Duodenal mucosa (tissue), 2 donors: Measurements from ENCODE around the gene NUDT7.

Experiments used
- H3K27ac ChIP-seq: one replicate; pipeline ENCODE4 v1.7.0; 2013; ENCODE audit warnings: low read depth, low read length
- H3K27me3 ChIP-seq, 2 donors: one replicate each; pipeline ENCODE4 v1.7.0; 2013; ENCODE audit warnings: low read length in 2 of 2, control low read depth in 1 of 2; ENCODE audit not compliant: insufficient read depth in 2 of 2, control insufficient read depth in 1 of 2
- H3K36me3 ChIP-seq, 2 donors: one replicate each; pipeline ENCODE4 v1.7.0; 2013; ENCODE audit warnings: low read length in 2 of 2, control low read depth in 1 of 2; ENCODE audit not compliant: insufficient read depth in 2 of 2, control insufficient read depth in 1 of 2
- H3K4me1 ChIP-seq, 2 donors: one replicate each; pipeline ENCODE4 v1.7.0; 2013; ENCODE audit warnings: low read length in 2 of 2, control low read depth in 1 of 2; ENCODE audit not compliant: insufficient read depth in 2 of 2, control insufficient read depth in 1 of 2
- H3K4me3 ChIP-seq, 2 donors: one replicate each; pipeline ENCODE4 v1.7.0; 2013; ENCODE audit warnings: low read length in 2 of 2, low read depth in 1 of 2
- H3K9ac ChIP-seq, 2 donors: one replicate each; pipeline ENCODE4 v1.7.0; 2013; ENCODE audit warnings: low read length in 2 of 2, low read depth in 1 of 2
- H3K9me3 ChIP-seq, 2 donors: one replicate each; pipeline ENCODE4 v1.7.0; 2013; ENCODE audit warnings: low read length in 2 of 2, control low read depth in 1 of 2; ENCODE audit not compliant: control insufficient read depth in 1 of 2

NUDT7 gene

GRCh38 chr16:77723108-77723514, 797 bp downstream of the NUDT7 start:
- H3K9ac ChIP-seq: peak overlapping the region; percentile 85 to 97
- no peaks in the 10 kb centered on the region for H3K27me3 ChIP-seq
- peak overlapping the region; percentile 80 for H3K27ac ChIP-seq
- no peaks in the 10 kb centered on the region for H3K9me3 ChIP-seq
- H3K36me3 ChIP-seq: peaks cover 0 to 5% of the 10 kb centered on the region in 2 donors
- H3K4me3 ChIP-seq: peak overlapping the region; percentile 83 to 99
- peaks cover 7% of the 10 kb centered on the region in 2 donors for H3K4me1 ChIP-seq

DNA sequence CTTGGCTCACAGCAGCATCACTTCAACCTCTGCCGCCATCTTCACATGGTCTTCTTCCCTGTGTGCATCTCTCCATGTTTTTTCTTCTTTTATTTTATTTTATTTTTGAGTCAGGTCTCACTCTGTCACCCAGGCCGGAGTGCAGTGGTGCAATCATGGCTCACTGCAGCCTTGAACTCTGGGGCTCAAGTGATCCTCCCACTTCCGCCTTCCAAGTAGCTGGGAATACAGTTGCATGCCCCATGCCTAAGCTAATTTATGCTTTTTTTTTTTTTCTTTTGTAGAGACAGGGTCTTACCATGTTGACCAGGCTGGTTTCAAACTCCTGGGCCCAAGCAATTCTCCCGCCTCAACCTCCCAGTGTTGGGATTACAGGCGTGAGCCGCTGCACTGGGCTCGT, 1.9 kb downstream of the NUDT7 start:
- Histone ChIP-seq H3K4me3 (no peak overlapping the region), H3K4me1 (peaks cover 7% of the 10 kb centered on the region in 2 donors), H3K27me3 (no peaks in the 10 kb centered on the region), H3K9ac (no peak overlapping the region), H3K9me3 (no peaks in the 10 kb centered on the region), H3K27ac (no peak overlapping the region), H3K36me3 (peaks cover 0 to 5% of the 10 kb centered on the region in 2 donors)

DNA sequence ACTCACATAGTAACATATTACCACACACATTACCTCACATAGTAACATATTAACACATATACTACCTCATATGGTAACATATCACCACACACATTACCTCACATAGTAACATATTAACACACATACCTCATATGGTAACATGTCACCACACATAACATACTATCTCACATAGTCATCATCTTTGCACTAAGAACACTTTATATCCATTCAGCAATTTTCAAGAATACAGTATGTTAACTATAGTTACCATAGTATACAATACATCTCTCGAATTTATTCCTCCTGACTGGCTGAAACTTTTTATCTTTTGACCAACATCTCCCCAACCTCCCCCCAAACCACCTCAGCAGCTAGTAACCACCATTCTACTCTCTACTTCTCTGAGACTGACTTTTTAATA, 7.6 kb downstream of the NUDT7 start:
- Histone ChIP-seq H3K4me1 (no peaks in the 10 kb centered on the region), H3K27me3 (no peaks in the 10 kb centered on the region)

GRCh38 chr16:77732241-77732946, 10.1 kb downstream of the NUDT7 start:
- Histone ChIP-seq H3K27me3 (no peaks in the 10 kb centered on the region), H3K4me3 (no peak overlapping the region), H3K27ac (no peak overlapping the region), H3K9me3 (no peaks in the 10 kb centered on the region), H3K36me3 (peaks cover 0 to 4% of the 10 kb centered on the region in 2 donors), H3K4me1 (no peaks in the 10 kb centered on the region), H3K9ac (no peak overlapping the region)

More for the DNA sequence above, 7.6 kb downstream of the NUDT7 start:
- H3K9me3 ChIP-seq: no peaks in the 10 kb centered on the region
- no peak overlapping the region for H3K9ac ChIP-seq
- peaks cover 0 to 5% of the 10 kb centered on the region in 2 donors for H3K36me3 ChIP-seq
- no peak overlapping the region for H3K27ac ChIP-seq
- no peak overlapping the region for H3K4me3 ChIP-seq

DNA sequence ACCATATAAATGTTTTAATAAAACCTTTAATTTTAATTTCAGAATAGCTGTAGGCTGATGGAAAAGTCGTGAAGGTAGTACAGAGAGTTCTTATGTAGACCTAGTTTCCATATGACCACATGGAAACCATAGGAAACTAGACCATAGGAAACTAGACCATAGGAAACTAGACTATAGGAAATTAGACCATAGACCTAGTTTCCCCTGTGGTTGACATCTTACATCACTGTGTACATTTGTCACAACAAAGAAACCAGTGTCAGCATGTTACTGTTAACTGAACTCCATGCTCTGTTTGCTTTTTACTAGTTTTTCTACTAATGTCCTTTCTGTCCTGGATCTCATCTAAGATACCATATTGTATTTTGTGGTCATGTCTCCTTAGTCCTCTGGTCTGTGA, 14.6 kb downstream of the NUDT7 start:
- Histone ChIP-seq H3K27me3 (no peaks in the 10 kb centered on the region), H3K27ac (no peak overlapping the region), H3K4me1 (no peaks in the 10 kb centered on the region), H3K9ac (no peak overlapping the region), H3K4me3 (no peak overlapping the region), H3K36me3 (peaks cover 0 to 4% of the 10 kb centered on the region in 2 donors), H3K9me3 (no peaks in the 10 kb centered on the region)

- Histone ChIP-seq H3K27me3 (no peaks in the 10 kb centered on the region), H3K9ac (no peak overlapping the region), H3K9me3 (no peaks in the 10 kb centered on the region), H3K36me3 (peaks cover 0 to 4% of the 10 kb centered on the region in 2 donors), H3K4me3 (no peak overlapping the region), H3K27ac (no peak overlapping the region), H3K4me1 (no peaks in the 10 kb centered on the region)
Observed at GRCh38 chr16:77738706-77739558, 16.6 kb downstream of the NUDT7 start.

DNA sequence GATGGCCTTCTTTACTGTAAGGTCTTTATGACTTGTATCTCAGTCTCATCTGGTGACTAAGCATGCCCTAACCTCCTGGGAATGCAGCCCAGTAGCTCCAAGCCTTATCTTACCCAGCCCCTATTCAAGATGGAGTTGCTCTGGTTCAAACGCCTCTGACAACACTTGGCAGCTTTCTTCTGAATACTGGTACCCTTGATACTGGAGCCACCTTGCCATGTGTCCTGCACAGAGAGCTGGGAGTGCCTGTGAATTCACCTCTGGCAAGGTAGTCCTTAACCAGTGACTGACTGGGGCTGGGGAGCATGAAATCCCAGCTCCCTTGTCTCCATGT, 17.2 kb downstream of the NUDT7 start:
- Histone ChIP-seq H3K4me1 (no peaks in the 10 kb centered on the region), H3K9me3 (no peaks in the 10 kb centered on the region), H3K4me3 (no peak overlapping the region), H3K36me3 (peaks cover 0 to 4% of the 10 kb centered on the region in 2 donors), H3K9ac (no peak overlapping the region), H3K27me3 (no peaks in the 10 kb centered on the region), H3K27ac (no peak overlapping the region)

GRCh38 chr16:77744141-77744540, 21.8 kb downstream of the NUDT7 start:
- H3K4me1 ChIP-seq: no peaks in the 10 kb centered on the region
- no peaks in the 10 kb centered on the region for H3K36me3 ChIP-seq
- no peak overlapping the region for H3K9ac ChIP-seq
- H3K27ac ChIP-seq: no peak overlapping the region
- no peaks in the 10 kb centered on the region for H3K27me3 ChIP-seq
- H3K9me3 ChIP-seq: no peaks in the 10 kb centered on the region
- no peak overlapping the region for H3K4me3 ChIP-seq

GRCh38 chr16:77745972-77746371, 23.7 kb downstream of the NUDT7 start:
- H3K4me3 ChIP-seq: no peak overlapping the region
- no peaks in the 10 kb centered on the region for H3K27me3 ChIP-seq
- no peaks in the 10 kb centered on the region for H3K36me3 ChIP-seq
- H3K9ac ChIP-seq: no peak overlapping the region
- H3K4me1 ChIP-seq: no peaks in the 10 kb centered on the region
- H3K9me3 ChIP-seq: no peaks in the 10 kb centered on the region
- H3K27ac ChIP-seq: no peak overlapping the region

GRCh38 chr16:77748421-77749005, 26.2 kb downstream of the NUDT7 start:
- Histone ChIP-seq H3K36me3 (no peaks in the 10 kb centered on the region), H3K9ac (no peak overlapping the region)

More at GRCh38 chr16:77748421-77749005, 26.2 kb downstream of the NUDT7 start:
- no peaks in the 10 kb centered on the region for H3K27me3 ChIP-seq
- H3K27ac ChIP-seq: no peak overlapping the region
- H3K4me1 ChIP-seq: no peaks in the 10 kb centered on the region
- H3K4me3 ChIP-seq: no peak overlapping the region
- H3K9me3 ChIP-seq: no peaks in the 10 kb centered on the region
